Stimulated activated CD8-positive, alpha-beta memory T cell treated with anti-CD3 and anti-CD28 coated beads, Interleukin-12 subunit alpha, Interleukin-12 subunit beta, amount 100 ng/mL, for 4 hours (primary cell): Measurements from ENCODE around the gene SLC39A13.

ENCODE experiments used
- DNase-seq: peaks from one replicate; pipeline ENCODE4 v3.0.0-alpha.2; 2020; ENCODE audit warnings: low read depth

SLC39A13 gene

GRCh38 chr11:47384498-47384897, 23.9 kb upstream of the SLC39A13 start:
- DNase-seq, result no peak

GRCh38 chr11:47387944-47388696, 20.3 kb upstream of the SLC39A13 start:
- DNase-seq, result no peak

GRCh38 chr11:47388697-47389576, 19.5 kb upstream of the SLC39A13 start:
- no peak for DNase-seq

GRCh38 chr11:47389577-47390421, 18.6 kb upstream of the SLC39A13 start:
- DNase-seq, result no peak

GRCh38 chr11:47390422-47390760, 18.0 kb upstream of the SLC39A13 start:
- DNase-seq, result no peak

GRCh38 chr11:47391077-47391583, 17.3 kb upstream of the SLC39A13 start:
- DNase-seq, result no peak

- DNase-seq, result no peak
Measured at GRCh38 chr11:47391711-47392432, 16.5 kb upstream of the SLC39A13 start.

GRCh38 chr11:47392546-47393162, 15.7 kb upstream of the SLC39A13 start:
- no peak for DNase-seq

GRCh38 chr11:47393163-47394049, 15.0 kb upstream of the SLC39A13 start:
- no peak for DNase-seq

- DNase-seq, result no peak
Measured at GRCh38 chr11:47394050-47394321, 14.4 kb upstream of the SLC39A13 start.

- DNase-seq, result peak; percentile 36
Measured at GRCh38 chr11:47394322-47395222, 13.8 kb upstream of the SLC39A13 start.

- DNase-seq, result no peak
Measured at GRCh38 chr11:47395223-47396048, 13.0 kb upstream of the SLC39A13 start.

- DNase-seq, result no peak
Measured at GRCh38 chr11:47396049-47396320, 12.4 kb upstream of the SLC39A13 start.

GRCh38 chr11:47398011-47398410, 10.4 kb upstream of the SLC39A13 start:
- DNase-seq, result no peak

- DNase-seq, result no peak
Measured at GRCh38 chr11:47398551-47398950, 9.8 kb upstream of the SLC39A13 start.

- peak; percentile 30 for DNase-seq
Measured at GRCh38 chr11:47399860-47400767, 8.3 kb upstream of the SLC39A13 start.

- no peak for DNase-seq
Measured at GRCh38 chr11:47400768-47401279, 7.6 kb upstream of the SLC39A13 start.
